Gastrocnemius medialis (tissue), 4 donors: ENCODE measurements around the gene CTRB1. TPM values are rescaled to one million over a fixed set of nuclear protein-coding genes. Genes with fewer than 3 reads are reported as not detected.
A peak's percentile ranks its signal among the peaks of the same experiment; 100 is the strongest.

Experiments
- ATAC-seq, 2 donors: fragments of 150-250 bp; one replicate each; pipeline ENCODE4 v1.9.1; 2016
- DNase-seq, 2 donors: peaks; one replicate each; pipeline ENCODE4 v3.0.0-alpha.2; 2019
- H3K27ac ChIP-seq, 4 donors: fragments of 200-600 bp; sonication (generic); 1 replicate in 1 of 4; 2 replicates in 3 of 4; pipeline ENCODE4 v1.5.1; 2016 to 2018; ENCODE audit warnings: mild to moderate bottlenecking in 2 of 4, moderate library complexity in 1 of 4
- H3K27me3 ChIP-seq, 3 donors: fragments of 200-600 bp; sonication (generic) in 2 of 3; 1 replicate in 1 of 3; 2 replicates in 2 of 3; pipeline versions ENCODE4 v1.5.1 to v1.6.0; 2016 to 2019; ENCODE audit warnings: mild to moderate bottlenecking in 1 of 3, moderate library complexity in 1 of 3
- H3K36me3 ChIP-seq, 2 donors: fragments of 200-600 bp; sonication (generic) in 1 of 2; one replicate each; pipeline ENCODE4 v1.5.1; 2017 to 2018
- H3K4me1 ChIP-seq, 2 donors: fragments of 200-600 bp; sonication (generic) in 1 of 2; one replicate each; pipeline ENCODE4 v1.5.1; 2016 to 2017; ENCODE audit warnings: mild to moderate bottlenecking in 2 of 2
- H3K4me3 ChIP-seq, 4 donors: fragments of 200-600 bp; sonication (generic) in 3 of 4; 1 replicate in 1 of 4; 2 replicates in 3 of 4; pipeline ENCODE4 v1.5.1; 2016 to 2019; ENCODE audit warnings: mild to moderate bottlenecking in 2 of 4
- H3K9me3 ChIP-seq, 3 donors: fragments of 200-600 bp; sonication (generic) in 2 of 3; 1 replicate in 1 of 3; 2 replicates in 2 of 3; pipeline ENCODE4 v1.5.1; 2016 to 2019
- POLR2A ChIP-seq, 2 donors: fragments of 450-650 bp; IDR thresholded peaks; one replicate each; pipeline ENCODE4 v1.6.1; 2017; ENCODE audit warnings: antibody characterized with exemption in 2 of 2, mild to moderate bottlenecking in 2 of 2, moderate library complexity in 2 of 2
- in situ Hi-C, 4 donors: fragments of 200-750 bp; cut with MboI; loops; one replicate each; pipeline versions ENCODE4 v1.15.0 to v1.8.0; 2017; ENCODE audit warnings: low sequenced_read_pairs in 4 of 4
- intact Hi-C: fragments of 100-400 bp; cut with DNase I; formaldehyde crosslinking; loops from one replicate; pipeline ENCODE4 v1.15.1; 2023; ENCODE audit warnings: low total_unique reads
- total RNA-seq, 4 donors: library from RNA; depleted of rRNA; stranded (reverse); fragments of >200 nt; gene quantifications; one replicate each; pipeline versions ENCODE4 v1.1.0 to v1.2.3, GENCODE V29; 2016
- TF ChIP-seq, protein P1 (sequence below), 5 experiments: fragments of 450-650 bp in 3 of 5; fragments of 200-600 bp in 2 of 5; sonication (generic) in 2 of 5; IDR thresholded peaks in 4 of 5; conservative IDR thresholded peaks in 1 of 5; 1 replicate in 4 of 5; 2 replicates in 1 of 5; pipeline ENCODE4 v1.5.1; 2016 to 2019; ENCODE audit warnings: antibody characterized with exemption in 5 of 5, mild to moderate bottlenecking in 3 of 5, moderate library complexity in 3 of 5

Gene CTRB1
- total RNA-seq, 4 donors from 2014 or later: not detected

DNA sequence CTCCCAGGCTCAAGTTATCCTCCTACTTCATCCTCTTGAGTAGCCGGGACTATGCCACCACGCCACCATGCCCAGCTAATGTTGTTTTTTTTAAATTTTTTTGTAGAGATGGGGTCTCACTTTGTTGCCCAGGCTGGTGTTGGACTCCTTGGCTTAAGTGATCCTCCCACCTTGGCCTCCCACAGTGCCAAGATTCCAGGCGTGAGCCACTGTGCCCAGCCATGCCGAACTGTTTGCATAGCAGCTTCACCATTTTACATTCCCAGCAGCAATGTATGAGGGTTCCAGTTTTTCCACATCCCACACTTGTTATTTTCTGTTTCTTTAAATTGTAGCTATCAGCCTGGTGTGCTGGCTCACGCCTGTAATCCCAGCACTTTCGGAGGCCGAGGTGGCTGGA is 2.2 kb upstream of the CTRB1 start:
- intact Hi-C loops (no loop called here), in situ Hi-C loops (loop anchor here in 1 of 4 donors (25.0 kb wide), 1 partner anchor 546 kb away; no protein-coding TSS in a partner anchor)
- Histone ChIP-seq H3K4me1 (no peaks in the 10 kb centered on the region), H3K27me3 (no peaks in the 10 kb centered on the region), H3K4me3 (no peak overlapping the region), H3K9me3 (no peaks in the 10 kb centered on the region), H3K36me3 (no peaks in the 10 kb centered on the region), H3K27ac (peak overlapping the region in 1 of 4 donors; percentile 67)
- TF ChIP-seq POLR2A (IDR thresholded peaks at IDR 0.05): no peak
- TF ChIP-seq, protein P1, sequence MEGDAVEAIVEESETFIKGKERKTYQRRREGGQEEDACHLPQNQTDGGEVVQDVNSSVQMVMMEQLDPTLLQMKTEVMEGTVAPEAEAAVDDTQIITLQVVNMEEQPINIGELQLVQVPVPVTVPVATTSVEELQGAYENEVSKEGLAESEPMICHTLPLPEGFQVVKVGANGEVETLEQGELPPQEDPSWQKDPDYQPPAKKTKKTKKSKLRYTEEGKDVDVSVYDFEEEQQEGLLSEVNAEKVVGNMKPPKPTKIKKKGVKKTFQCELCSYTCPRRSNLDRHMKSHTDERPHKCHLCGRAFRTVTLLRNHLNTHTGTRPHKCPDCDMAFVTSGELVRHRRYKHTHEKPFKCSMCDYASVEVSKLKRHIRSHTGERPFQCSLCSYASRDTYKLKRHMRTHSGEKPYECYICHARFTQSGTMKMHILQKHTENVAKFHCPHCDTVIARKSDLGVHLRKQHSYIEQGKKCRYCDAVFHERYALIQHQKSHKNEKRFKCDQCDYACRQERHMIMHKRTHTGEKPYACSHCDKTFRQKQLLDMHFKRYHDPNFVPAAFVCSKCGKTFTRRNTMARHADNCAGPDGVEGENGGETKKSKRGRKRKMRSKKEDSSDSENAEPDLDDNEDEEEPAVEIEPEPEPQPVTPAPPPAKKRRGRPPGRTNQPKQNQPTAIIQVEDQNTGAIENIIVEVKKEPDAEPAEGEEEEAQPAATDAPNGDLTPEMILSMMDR (IDR thresholded peaks at IDR 0.05 in 4 of 5, conservative IDR thresholded peaks at IDR 0.05 in 1 of 5): no peak
- DNase-seq: no peak
- no peak for ATAC-seq

DNA sequence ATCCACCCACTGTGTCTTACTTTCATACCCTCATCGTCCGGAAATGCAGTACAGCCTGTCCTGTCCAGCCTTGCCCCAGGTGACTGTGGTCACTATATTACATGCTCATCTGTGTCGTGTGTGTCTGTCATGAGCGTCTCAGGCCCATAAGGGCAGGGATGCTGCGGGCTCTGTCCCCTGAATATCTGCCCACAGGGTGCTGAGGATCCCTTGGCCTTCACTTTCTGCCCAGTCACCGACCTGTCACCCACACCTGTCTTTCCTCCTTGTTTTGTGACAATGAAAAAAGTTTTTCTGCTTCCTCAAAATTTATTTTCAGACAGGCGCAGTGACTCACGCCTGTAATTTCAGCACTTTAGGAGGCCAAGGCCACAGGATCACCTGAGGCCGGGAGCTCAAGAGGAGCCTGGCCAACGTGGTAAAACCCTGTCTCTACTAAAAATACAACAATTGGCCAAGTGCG is 1.4 kb upstream of the CTRB1 start:
- Histone ChIP-seq H3K27ac (peak overlapping the region in 1 of 4 donors; percentile 67), H3K36me3 (no peaks in the 10 kb centered on the region), H3K9me3 (no peaks in the 10 kb centered on the region), H3K4me3 (no peak overlapping the region), H3K4me1 (no peaks in the 10 kb centered on the region), H3K27me3 (no peaks in the 10 kb centered on the region)
- DNase-seq (peak in 1 of 2 donors; percentile 40), ATAC-seq (peak; percentile 59 to 80)
- intact Hi-C loops: no loop called here
- in situ Hi-C loops: loop anchor here in 1 of 4 donors (25.0 kb wide), 1 partner anchor 545 kb away; no protein-coding TSS in a partner anchor
- TF ChIP-seq, protein P1 (IDR thresholded peaks at IDR 0.05 in 4 of 5, conservative IDR thresholded peaks at IDR 0.05 in 1 of 5): no peak
- TF ChIP-seq POLR2A (IDR thresholded peaks at IDR 0.05): no peak

DNA sequence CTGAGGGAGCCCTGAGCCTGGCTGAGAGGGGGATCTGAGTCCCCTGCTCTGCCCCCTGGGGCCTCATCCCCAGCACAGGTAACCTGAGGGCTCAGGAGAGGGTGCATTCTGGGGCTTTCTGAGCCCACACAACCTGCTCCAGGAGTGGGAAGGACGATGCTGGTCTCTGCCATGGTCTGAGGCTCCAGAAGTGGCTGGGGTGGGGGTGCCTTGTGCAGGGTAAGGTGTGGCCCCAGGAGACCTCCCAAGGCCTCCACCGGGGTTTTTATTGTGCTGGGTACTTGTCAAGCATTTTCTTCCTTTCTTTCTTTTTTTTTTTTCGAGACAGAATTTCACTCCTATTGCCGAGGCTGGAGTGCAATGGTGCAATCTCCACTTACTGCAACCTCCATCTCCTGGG is 300 bp downstream of the CTRB1 start:
- intact Hi-C loops (no loop called here), in situ Hi-C loops (loop anchor here in 1 of 4 donors (25.0 kb wide), 1 partner anchor 543 kb away; no protein-coding TSS in a partner anchor)
- no peak overlapping the region for H3K4me3 ChIP-seq
- H3K4me1 ChIP-seq: no peaks in the 10 kb centered on the region
- ATAC-seq (no peak), DNase-seq (no peak)
- no peak overlapping the region for H3K27ac ChIP-seq
- H3K36me3 ChIP-seq: no peaks in the 10 kb centered on the region
- no peak for TF ChIP-seq POLR2A (IDR thresholded peaks at IDR 0.05)
- TF ChIP-seq, protein P1 (IDR thresholded peaks at IDR 0.05 in 4 of 5, conservative IDR thresholded peaks at IDR 0.05 in 1 of 5): no peak
- H3K27me3 ChIP-seq: no peaks in the 10 kb centered on the region
- no peaks in the 10 kb centered on the region for H3K9me3 ChIP-seq

DNA sequence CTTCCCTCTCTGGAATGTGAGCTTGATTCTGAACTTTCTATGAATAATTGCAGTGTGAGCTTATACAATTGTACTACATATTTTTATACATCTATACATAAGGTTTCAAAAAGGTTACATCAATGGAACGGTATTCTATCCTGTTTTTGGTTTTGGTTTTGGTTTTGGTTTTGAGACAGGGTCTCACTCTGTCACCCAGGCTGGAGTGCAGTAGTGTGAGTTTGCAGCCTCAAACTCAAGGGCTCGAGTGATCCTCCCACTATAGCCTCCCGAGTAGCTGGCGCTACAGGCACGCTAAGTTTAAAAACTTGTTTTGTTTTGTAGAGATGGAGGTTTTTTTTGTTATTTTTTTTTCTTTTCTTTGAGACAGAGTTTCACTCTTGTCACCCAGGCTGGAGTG is 1.1 kb downstream of the CTRB1 start:
- ATAC-seq (no peak), DNase-seq (no peak)
- Histone ChIP-seq H3K27ac (no peak overlapping the region), H3K9me3 (no peaks in the 10 kb centered on the region), H3K4me3 (no peak overlapping the region), H3K4me1 (no peaks in the 10 kb centered on the region), H3K27me3 (no peaks in the 10 kb centered on the region), H3K36me3 (no peaks in the 10 kb centered on the region)
- in situ Hi-C loops (loop anchor here in 1 of 4 donors (25.0 kb wide), 1 partner anchor 542 kb away; no protein-coding TSS in a partner anchor), intact Hi-C loops (no loop called here)
- TF ChIP-seq, protein P1 (IDR thresholded peaks at IDR 0.05 in 4 of 5, conservative IDR thresholded peaks at IDR 0.05 in 1 of 5): no peak
